Erythroblast (primary cell): Measurements from ENCODE around the gene SIGLEC5.

Source experiments
- GATA1 ChIP-seq: IDR thresholded peaks from 2 replicates; pipeline ENCODE4 v1.6.1; 2011; ENCODE audit warnings: low read depth, mild to moderate bottlenecking, control low read depth, low read length, moderate library complexity
- POLR2A ChIP-seq: IDR thresholded peaks from 2 replicates; pipeline ENCODE4 v1.6.1; 2011; ENCODE audit warnings: mild to moderate bottlenecking, low read length

- TF ChIP-seq POLR2A (no peak), GATA1 (no peak)
These were observed 23.1 kb downstream of the SIGLEC5 start for GRCh38 chr19:51607077-51607476.
